IPS-15b (cell line): Measurements from ENCODE around the gene MAP2.

Experiments used
- H3K27me3 ChIP-seq: one replicate; pipeline ENCODE4 v1.6.1; 2013; ENCODE audit warnings: low read length; ENCODE audit not compliant: control insufficient read depth, insufficient read depth
- H3K36me3 ChIP-seq: one replicate; pipeline ENCODE4 v1.6.1; 2013; ENCODE audit warnings: low read length; ENCODE audit not compliant: control insufficient read depth, insufficient read depth
- H3K4me1 ChIP-seq: one replicate; pipeline ENCODE4 v1.6.1; 2013; ENCODE audit warnings: mild to moderate bottlenecking, low read length; ENCODE audit not compliant: control insufficient read depth, insufficient read depth
- H3K4me3 ChIP-seq: one replicate; pipeline ENCODE4 v1.5.1; 2013; ENCODE audit warnings: low read depth, low read length
- H3K9ac ChIP-seq: one replicate; pipeline ENCODE4 v1.6.1; 2013; ENCODE audit warnings: low read depth, mild to moderate bottlenecking, low read length
- H3K9me3 ChIP-seq: one replicate; pipeline ENCODE4 v1.6.1; 2013; ENCODE audit warnings: mild to moderate bottlenecking, low read length; ENCODE audit not compliant: control insufficient read depth, insufficient read depth

Gene MAP2

GRCh38 chr2:209553913-209554312, 130.1 kb downstream of the MAP2 start:
- Histone ChIP-seq H3K4me1 (no peaks in the 10 kb centered on the region), H3K36me3 (no peaks in the 10 kb centered on the region), H3K4me3 (no peak overlapping the region), H3K9ac (no peak overlapping the region), H3K27me3 (no peaks in the 10 kb centered on the region), H3K9me3 (no peaks in the 10 kb centered on the region)

- Histone ChIP-seq H3K4me3 (no peak overlapping the region), H3K27me3 (no peaks in the 10 kb centered on the region), H3K4me1 (no peaks in the 10 kb centered on the region), H3K36me3 (no peaks in the 10 kb centered on the region), H3K9me3 (no peaks in the 10 kb centered on the region), H3K9ac (no peak overlapping the region)
Measured at GRCh38 chr2:209556354-209556961, 132.6 kb downstream of the MAP2 start.

- H3K4me3 ChIP-seq, result no peak overlapping the region
- no peaks in the 10 kb centered on the region for H3K27me3 ChIP-seq
- H3K9ac ChIP-seq, result no peak overlapping the region
- H3K4me1 ChIP-seq, result no peaks in the 10 kb centered on the region
- no peaks in the 10 kb centered on the region for H3K9me3 ChIP-seq
- H3K36me3 ChIP-seq, result no peaks in the 10 kb centered on the region
Measured at GRCh38 chr2:209560911-209561310, 137.1 kb downstream of the MAP2 start.

DNA sequence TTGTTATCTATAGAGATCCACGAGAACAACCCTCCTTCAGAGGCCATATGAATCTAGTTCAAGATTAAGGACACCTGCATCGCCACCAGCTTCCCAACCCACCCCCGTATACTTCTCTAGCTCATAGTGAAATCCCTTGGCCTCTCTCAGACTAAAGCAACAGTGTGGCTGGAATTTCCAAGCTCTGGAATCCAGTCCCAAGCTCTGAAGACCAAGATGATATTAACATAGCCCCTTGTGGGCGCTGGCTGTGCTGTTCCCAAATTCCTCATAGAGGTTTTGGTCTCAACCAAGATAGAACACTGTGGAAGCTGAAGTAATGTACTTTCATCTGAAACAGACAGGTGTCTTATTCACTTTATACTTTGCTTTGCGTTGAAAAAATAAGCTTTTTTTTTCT, 139.6 kb downstream of the MAP2 start:
- H3K4me1 ChIP-seq, result no peaks in the 10 kb centered on the region
- no peaks in the 10 kb centered on the region for H3K9me3 ChIP-seq
- H3K27me3 ChIP-seq, result no peaks in the 10 kb centered on the region
- no peak overlapping the region for H3K9ac ChIP-seq
- H3K36me3 ChIP-seq, result no peaks in the 10 kb centered on the region
- H3K4me3 ChIP-seq, result no peak overlapping the region

DNA sequence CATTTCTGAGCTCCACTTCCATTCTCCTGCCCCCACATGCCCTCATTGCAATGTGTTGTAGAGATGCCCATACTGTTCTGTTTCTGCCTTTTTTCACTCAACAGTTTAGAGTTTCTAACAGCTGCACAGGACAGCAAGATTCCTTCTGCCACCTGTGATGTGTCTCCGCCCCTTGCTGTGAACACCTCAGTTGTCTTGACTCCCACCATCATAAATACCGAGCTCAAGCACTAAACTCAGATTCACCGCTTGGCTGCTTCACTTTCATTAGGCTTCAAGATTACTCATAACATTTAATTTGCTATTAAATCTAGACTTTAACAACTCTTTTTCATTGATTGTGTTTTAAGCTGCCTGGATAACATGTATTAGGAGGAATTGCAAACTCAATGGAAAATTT, 141.0 kb downstream of the MAP2 start:
- Histone ChIP-seq H3K9ac (no peak overlapping the region), H3K36me3 (no peaks in the 10 kb centered on the region), H3K9me3 (no peaks in the 10 kb centered on the region), H3K4me3 (no peak overlapping the region), H3K4me1 (no peaks in the 10 kb centered on the region), H3K27me3 (no peaks in the 10 kb centered on the region)

DNA sequence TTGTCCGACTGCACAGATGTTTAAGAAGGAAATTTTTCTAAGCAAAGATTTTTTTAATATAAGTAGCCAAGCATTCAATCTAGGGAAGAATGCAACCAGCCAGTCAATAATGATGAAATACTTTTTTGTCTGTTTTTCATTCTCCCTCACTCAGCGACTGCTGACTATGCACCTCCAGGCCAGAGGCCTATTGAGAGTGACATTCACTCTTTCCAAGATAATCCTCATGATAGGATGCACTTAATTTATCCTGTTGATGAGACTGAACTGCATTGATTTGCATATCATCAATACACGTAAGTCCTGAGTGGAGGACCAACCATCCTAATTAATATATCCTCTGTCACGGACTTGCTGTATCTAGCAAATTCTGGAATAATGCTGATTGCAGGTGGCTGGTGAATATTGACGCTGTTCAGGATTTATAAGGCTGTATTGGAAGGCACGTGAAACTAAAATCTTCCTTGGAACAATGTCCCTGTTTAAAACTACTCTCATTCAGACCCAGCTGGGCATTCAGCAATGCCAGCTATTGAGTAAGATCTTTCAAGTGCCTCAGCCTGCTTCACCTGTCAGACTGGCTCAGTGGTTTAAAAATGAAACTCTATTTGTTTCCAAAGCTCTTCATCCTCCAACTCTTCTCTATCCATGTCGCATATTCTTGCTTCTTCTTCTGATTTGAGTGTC, 142.2 kb downstream of the MAP2 start:
- Histone ChIP-seq H3K4me1 (no peaks in the 10 kb centered on the region), H3K27me3 (no peaks in the 10 kb centered on the region), H3K4me3 (no peak overlapping the region), H3K36me3 (no peaks in the 10 kb centered on the region), H3K9me3 (no peaks in the 10 kb centered on the region), H3K9ac (no peak overlapping the region)

GRCh38 chr2:209570194-209570593, 146.3 kb downstream of the MAP2 start:
- Histone ChIP-seq H3K9me3 (no peaks in the 10 kb centered on the region), H3K4me3 (no peak overlapping the region), H3K9ac (no peak overlapping the region)

GRCh38 chr2:209574515-209574914, 150.7 kb downstream of the MAP2 start:
- no peak overlapping the region for H3K4me3 ChIP-seq
- no peaks in the 10 kb centered on the region for H3K9me3 ChIP-seq
- H3K27me3 ChIP-seq, result no peaks in the 10 kb centered on the region
- peaks cover 10% of the 10 kb centered on the region for H3K4me1 ChIP-seq
- no peak overlapping the region for H3K9ac ChIP-seq
- H3K36me3 ChIP-seq, result no peaks in the 10 kb centered on the region

More at GRCh38 chr2:209570194-209570593, 146.3 kb downstream of the MAP2 start:
- Histone ChIP-seq H3K4me1 (no peaks in the 10 kb centered on the region), H3K36me3 (no peaks in the 10 kb centered on the region), H3K27me3 (no peaks in the 10 kb centered on the region)

- Histone ChIP-seq H3K4me3 (no peak overlapping the region), H3K36me3 (no peaks in the 10 kb centered on the region), H3K9me3 (no peaks in the 10 kb centered on the region), H3K27me3 (no peaks in the 10 kb centered on the region), H3K9ac (no peak overlapping the region), H3K4me1 (peaks cover 10% of the 10 kb centered on the region)
Measured at GRCh38 chr2:209577376-209578357, 153.8 kb downstream of the MAP2 start.

DNA sequence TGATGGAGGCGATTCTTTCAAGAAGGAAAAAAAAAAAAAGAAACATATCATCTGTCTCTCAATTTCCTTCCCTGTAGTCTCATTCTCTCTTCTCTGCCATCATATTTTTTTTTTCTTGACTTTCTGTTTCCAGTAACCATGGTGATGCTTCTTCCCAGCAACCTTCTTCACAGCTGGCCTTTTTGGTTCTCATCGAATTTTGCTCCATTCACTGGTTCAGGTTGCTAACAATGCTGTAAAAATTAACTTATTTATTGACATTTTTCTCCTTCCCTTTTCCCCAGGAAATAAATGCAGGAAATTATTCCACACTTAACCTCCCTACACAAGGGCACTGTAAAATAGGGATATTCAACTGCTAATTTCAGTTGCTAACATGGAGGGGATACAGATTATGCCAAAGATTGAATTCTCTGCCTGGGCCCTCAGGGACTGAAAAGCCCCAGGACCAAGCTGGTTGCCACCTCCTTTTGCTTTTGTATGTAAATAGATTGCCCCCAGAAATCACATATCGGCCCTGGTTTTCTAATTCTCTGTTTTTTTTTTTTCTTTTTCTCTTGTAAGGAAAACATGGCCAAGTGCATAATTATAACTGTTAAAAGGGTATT, 154.7 kb downstream of the MAP2 start:
- Histone ChIP-seq H3K9me3 (no peaks in the 10 kb centered on the region), H3K36me3 (no peaks in the 10 kb centered on the region), H3K4me3 (no peak overlapping the region), H3K27me3 (no peaks in the 10 kb centered on the region), H3K9ac (no peak overlapping the region), H3K4me1 (peaks cover 10% of the 10 kb centered on the region)

DNA sequence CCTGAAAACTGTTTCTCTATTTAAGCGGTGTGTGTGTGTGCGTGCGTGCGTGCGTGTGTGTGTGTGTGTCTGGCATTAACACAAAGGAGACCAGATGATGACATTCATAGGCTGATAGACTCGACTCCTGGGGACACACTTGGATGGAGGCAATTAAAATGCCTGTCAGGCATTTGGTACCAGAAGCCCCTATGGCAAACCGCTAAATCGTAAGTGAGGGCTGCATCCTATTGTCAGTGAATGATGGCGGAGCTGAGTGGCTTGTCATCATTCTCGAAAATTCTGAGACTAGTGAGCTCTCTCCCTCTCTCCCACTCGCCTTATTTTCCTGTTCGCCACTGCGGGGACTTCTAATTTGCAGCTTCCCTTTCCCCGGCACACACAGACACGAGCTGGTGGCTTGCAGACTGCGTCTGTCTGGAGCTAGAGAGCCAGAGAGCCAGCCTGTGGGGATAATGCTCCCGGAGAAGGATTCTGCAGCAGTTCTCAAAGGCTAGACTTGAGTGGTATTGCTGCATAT, 155.4 kb downstream of the MAP2 start:
- H3K9me3 ChIP-seq, result no peaks in the 10 kb centered on the region
- H3K4me1 ChIP-seq, result peaks cover 10% of the 10 kb centered on the region
- H3K4me3 ChIP-seq, result peak overlapping the region; percentile 20
- H3K9ac ChIP-seq, result no peak overlapping the region
- no peaks in the 10 kb centered on the region for H3K36me3 ChIP-seq
- no peaks in the 10 kb centered on the region for H3K27me3 ChIP-seq
